ENCODE data around the gene KLF11. TPM values are rescaled to one million over a fixed set of nuclear protein-coding genes. Genes with fewer than 3 reads are reported as not detected.
"Not testable (repeated sequence)": the region's sequence is repeated elsewhere in the genome, so short reads cannot be mapped to it uniquely, and the experiment has no call there.

Gene KLF11
- total and polyA plus RNA-seq, 2 donors (not counting 1 experiment from before 2014, with no cell fraction given), result 5.9 to 6.8 TPM

- no peak overlapping the region for H3K27ac ChIP-seq (ENCODE audit: insufficient read depth, low read length)
- H3K9me3 ChIP-seq (ENCODE audit: control insufficient read depth, insufficient read depth, low read depth, low read length), result no peaks in the 10 kb centered on the region
- H3K27me3 ChIP-seq (ENCODE audit: control insufficient read depth, insufficient read depth, low read length), result peaks cover 2% of the 10 kb centered on the region
- H3K9ac ChIP-seq (ENCODE audit: insufficient read depth, low read length), result no peak overlapping the region
- H3K79me2 ChIP-seq (ENCODE audit: control insufficient read depth, insufficient read depth, low read length), result no peaks in the 10 kb centered on the region
- H3K36me3 ChIP-seq (ENCODE audit: control insufficient read depth, insufficient read depth, low read length), result no peaks in the 10 kb centered on the region
- H3K4me3 ChIP-seq (replicated peaks in 1 of 4; ENCODE audit: control extremely low read depth in 1 of 4, insufficient read depth in 1 of 4, low read depth in 3 of 4, low read length in 4 of 4), result no peak overlapping the region
- TF ChIP-seq CTCF (conservative IDR thresholded peaks at IDR 0.05 in 1 of 2, IDR thresholded peaks at IDR 0.05 in 1 of 2; ENCODE audit: low read depth in 1 of 2, low read length in 2 of 2), result no peak
- no peak for TF ChIP-seq EZH2 (IDR thresholded peaks at IDR 0.05; ENCODE audit: low read length, missing control alignments)
- H2AFZ ChIP-seq (ENCODE audit: low read length), result no peak overlapping the region
- peak in 1 of 2 donors; percentile 41 for DNase-seq (ENCODE audit: low read depth in 2 of 2)
- no peak overlapping the region for H3K4me2 ChIP-seq (ENCODE audit: extremely low read depth, insufficient read depth, low read length)
- H4K20me1 ChIP-seq (ENCODE audit: control insufficient read depth, extremely low read depth, insufficient read depth, low read length), result no peaks in the 10 kb centered on the region
- H3K4me1 ChIP-seq (ENCODE audit: control insufficient read depth, extremely low read depth, insufficient read depth, low read length), result peaks cover 14% of the 10 kb centered on the region
Measured at GRCh38 chr2:10008809-10009176, 34.6 kb upstream of the KLF11 start.

- Histone ChIP-seq H3K9ac (ENCODE audit: insufficient read depth, low read length) (no peak overlapping the region), H3K4me2 (ENCODE audit: extremely low read depth, insufficient read depth, low read length) (no peak overlapping the region), H3K4me1 (ENCODE audit: control insufficient read depth, extremely low read depth, insufficient read depth, low read length) (peaks cover 14% of the 10 kb centered on the region), H3K79me2 (ENCODE audit: control insufficient read depth, insufficient read depth, low read length) (no peaks in the 10 kb centered on the region), H3K4me3 (replicated peaks in 1 of 4; ENCODE audit: control extremely low read depth in 1 of 4, insufficient read depth in 1 of 4, low read depth in 3 of 4, low read length in 4 of 4) (no peak overlapping the region), H3K27ac (ENCODE audit: insufficient read depth, low read length) (no peak overlapping the region), H2AFZ (ENCODE audit: low read length) (no peak overlapping the region), H3K36me3 (ENCODE audit: control insufficient read depth, insufficient read depth, low read length) (no peaks in the 10 kb centered on the region), H4K20me1 (ENCODE audit: control insufficient read depth, extremely low read depth, insufficient read depth, low read length) (no peaks in the 10 kb centered on the region), H3K9me3 (ENCODE audit: control insufficient read depth, insufficient read depth, low read depth, low read length) (no peaks in the 10 kb centered on the region), H3K27me3 (ENCODE audit: control insufficient read depth, insufficient read depth, low read length) (peaks cover 1% of the 10 kb centered on the region)
- TF ChIP-seq CTCF (conservative IDR thresholded peaks at IDR 0.05 in 1 of 2, IDR thresholded peaks at IDR 0.05 in 1 of 2; ENCODE audit: low read depth in 1 of 2, low read length in 2 of 2), result no peak
- no peak for DNase-seq (ENCODE audit: low read depth in 2 of 2)
Measured at GRCh38 chr2:10009271-10009810, 34.0 kb upstream of the KLF11 start.

GRCh38 chr2:10009811-10010781, 33.3 kb upstream of the KLF11 start:
- no peaks in the 10 kb centered on the region for H3K9me3 ChIP-seq (ENCODE audit: control insufficient read depth, insufficient read depth, low read depth, low read length)
- H3K79me2 ChIP-seq (ENCODE audit: control insufficient read depth, insufficient read depth, low read length), result no peaks in the 10 kb centered on the region
- TF ChIP-seq CTCF (conservative IDR thresholded peaks at IDR 0.05 in 1 of 2, IDR thresholded peaks at IDR 0.05 in 1 of 2; ENCODE audit: low read depth in 1 of 2, low read length in 2 of 2) (no peak), EZH2 (IDR thresholded peaks at IDR 0.05; ENCODE audit: low read length, missing control alignments) (no peak)
- peak; percentile 68 to 72 for DNase-seq (ENCODE audit: low read depth in 2 of 2)
- H3K27me3 ChIP-seq (ENCODE audit: control insufficient read depth, insufficient read depth, low read length), result no peaks in the 10 kb centered on the region
- H3K4me3 ChIP-seq (replicated peaks in 1 of 4; ENCODE audit: control extremely low read depth in 1 of 4, insufficient read depth in 1 of 4, low read depth in 3 of 4, low read length in 4 of 4), result no peak overlapping the region
- peaks cover 14% of the 10 kb centered on the region for H3K4me1 ChIP-seq (ENCODE audit: control insufficient read depth, extremely low read depth, insufficient read depth, low read length)
- no peak overlapping the region for H3K9ac ChIP-seq (ENCODE audit: insufficient read depth, low read length)
- H3K27ac ChIP-seq (ENCODE audit: insufficient read depth, low read length), result no peak overlapping the region
- no peaks in the 10 kb centered on the region for H3K36me3 ChIP-seq (ENCODE audit: control insufficient read depth, insufficient read depth, low read length)
- no peak overlapping the region for H3K4me2 ChIP-seq (ENCODE audit: extremely low read depth, insufficient read depth, low read length)
- no peaks in the 10 kb centered on the region for H4K20me1 ChIP-seq (ENCODE audit: control insufficient read depth, extremely low read depth, insufficient read depth, low read length)
- H2AFZ ChIP-seq (ENCODE audit: low read length), result no peak overlapping the region

GRCh38 chr2:10010861-10011605, 32.3 kb upstream of the KLF11 start:
- not testable (repeated sequence) for H3K36me3 ChIP-seq (ENCODE audit: control insufficient read depth, insufficient read depth, low read length); H3K4me3 ChIP-seq (replicated peaks in 1 of 4; ENCODE audit: control extremely low read depth in 1 of 4, insufficient read depth in 1 of 4, low read depth in 3 of 4, low read length in 4 of 4); H3K4me2 ChIP-seq (ENCODE audit: extremely low read depth, insufficient read depth, low read length); H3K27ac ChIP-seq (ENCODE audit: insufficient read depth, low read length); H3K9me3 ChIP-seq (ENCODE audit: control insufficient read depth, insufficient read depth, low read depth, low read length); H2AFZ ChIP-seq (ENCODE audit: low read length); H3K79me2 ChIP-seq (ENCODE audit: control insufficient read depth, insufficient read depth, low read length); DNase-seq (ENCODE audit: low read depth in 2 of 2); H3K27me3 ChIP-seq (ENCODE audit: control insufficient read depth, insufficient read depth, low read length); H3K9ac ChIP-seq (ENCODE audit: insufficient read depth, low read length); H4K20me1 ChIP-seq (ENCODE audit: control insufficient read depth, extremely low read depth, insufficient read depth, low read length)
- peaks cover 14% of the 10 kb centered on the region for H3K4me1 ChIP-seq (ENCODE audit: control insufficient read depth, extremely low read depth, insufficient read depth, low read length)
